IMR-90 (cell line): Measurements from ENCODE around the gene SBF2.

Experiments
- MXI1 ChIP-seq: IDR thresholded peaks from 2 replicates; pipeline ENCODE4 v1.6.1; 2012; ENCODE audit warnings: low read depth, mild to moderate bottlenecking, low read length, moderate library complexity, borderline replicate concordance
- POLR2A ChIP-seq: IDR thresholded peaks from 2 replicates; pipeline ENCODE4 v1.6.1; 2012; ENCODE audit warnings: mild to moderate bottlenecking, low read depth, low read length
- TF ChIP-seq, protein P1 (sequence below): conservative IDR thresholded peaks from 2 replicates; pipeline ENCODE4 v1.5.1; 2012; ENCODE audit warnings: mild to moderate bottlenecking, low read depth, low read length, improper control_type of control experiment

DNA sequence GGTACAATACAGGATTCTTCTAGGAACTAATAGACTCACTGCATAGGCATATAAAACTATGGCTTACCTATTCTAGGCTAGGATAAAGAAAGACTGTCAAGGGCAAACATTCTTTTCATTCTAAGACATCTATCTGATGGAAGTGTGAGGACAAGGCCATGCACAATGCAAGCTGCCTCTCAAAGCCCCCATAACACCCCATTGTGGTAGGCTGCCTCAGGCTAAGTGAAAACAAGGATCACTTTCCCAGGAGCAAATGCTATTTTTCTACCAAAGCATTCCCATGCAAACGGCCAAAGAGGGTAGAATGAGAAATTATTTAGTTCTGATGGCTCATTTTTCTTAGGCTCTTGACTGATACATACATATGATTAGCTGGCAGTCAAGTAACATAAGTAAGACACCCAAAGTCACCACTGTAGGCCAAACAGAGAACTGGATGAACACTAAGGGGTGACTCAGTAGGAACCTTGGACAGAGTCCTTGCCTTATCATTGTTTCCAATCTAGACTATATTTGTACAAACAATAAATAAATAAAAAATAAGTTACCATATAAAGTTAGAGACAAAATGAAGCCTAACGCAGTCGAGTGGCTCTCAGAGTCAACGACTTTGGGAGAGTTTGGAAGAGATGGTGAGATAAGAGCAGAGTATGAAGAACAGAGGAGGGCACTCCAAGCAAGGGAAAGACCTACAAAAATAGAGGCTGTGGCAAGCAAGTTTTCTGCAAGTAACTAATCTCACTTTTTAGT is 303.6 kb downstream of the SBF2 start:
- TF ChIP-seq, protein P1, sequence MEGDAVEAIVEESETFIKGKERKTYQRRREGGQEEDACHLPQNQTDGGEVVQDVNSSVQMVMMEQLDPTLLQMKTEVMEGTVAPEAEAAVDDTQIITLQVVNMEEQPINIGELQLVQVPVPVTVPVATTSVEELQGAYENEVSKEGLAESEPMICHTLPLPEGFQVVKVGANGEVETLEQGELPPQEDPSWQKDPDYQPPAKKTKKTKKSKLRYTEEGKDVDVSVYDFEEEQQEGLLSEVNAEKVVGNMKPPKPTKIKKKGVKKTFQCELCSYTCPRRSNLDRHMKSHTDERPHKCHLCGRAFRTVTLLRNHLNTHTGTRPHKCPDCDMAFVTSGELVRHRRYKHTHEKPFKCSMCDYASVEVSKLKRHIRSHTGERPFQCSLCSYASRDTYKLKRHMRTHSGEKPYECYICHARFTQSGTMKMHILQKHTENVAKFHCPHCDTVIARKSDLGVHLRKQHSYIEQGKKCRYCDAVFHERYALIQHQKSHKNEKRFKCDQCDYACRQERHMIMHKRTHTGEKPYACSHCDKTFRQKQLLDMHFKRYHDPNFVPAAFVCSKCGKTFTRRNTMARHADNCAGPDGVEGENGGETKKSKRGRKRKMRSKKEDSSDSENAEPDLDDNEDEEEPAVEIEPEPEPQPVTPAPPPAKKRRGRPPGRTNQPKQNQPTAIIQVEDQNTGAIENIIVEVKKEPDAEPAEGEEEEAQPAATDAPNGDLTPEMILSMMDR, result peak; percentile 41
- TF ChIP-seq MXI1, result no peak
- TF ChIP-seq POLR2A, result no peak
